Mononuclear cell (primary cell): ENCODE data around the gene UBASH3A. TPM values are rescaled to one million over a fixed set of nuclear protein-coding genes. Genes with fewer than 3 reads are reported as not detected.

ENCODE experiments used
- H3K27me3 ChIP-seq: 2 replicates; pipeline ENCODE4 v1.6.0; 2011; ENCODE audit warnings: low read length, control low read depth; ENCODE audit not compliant: insufficient read depth
- H3K4me1 ChIP-seq: 2 replicates; pipeline ENCODE4 v1.5.1; 2011; ENCODE audit warnings: mild to moderate bottlenecking, low read length, control low read depth; ENCODE audit not compliant: insufficient read depth
- H3K4me3 ChIP-seq: 2 replicates; pipeline ENCODE4 v1.5.1; 2011; ENCODE audit warnings: mild to moderate bottlenecking, low read length, moderate library complexity
- H3K9me3 ChIP-seq: 2 replicates; pipeline ENCODE4 v1.5.1; 2011; ENCODE audit warnings: low read depth, mild to moderate bottlenecking, control low read depth, low read length
- total RNA-seq: library from RNA; depleted of rRNA; stranded (reverse); fragments of >200 nt; gene quantifications from one replicate; pipeline ENCODE4 v1.2.3, GENCODE V29; 2012

Gene UBASH3A
- total RNA-seq, 1 donor, result 18.5 TPM

DNA sequence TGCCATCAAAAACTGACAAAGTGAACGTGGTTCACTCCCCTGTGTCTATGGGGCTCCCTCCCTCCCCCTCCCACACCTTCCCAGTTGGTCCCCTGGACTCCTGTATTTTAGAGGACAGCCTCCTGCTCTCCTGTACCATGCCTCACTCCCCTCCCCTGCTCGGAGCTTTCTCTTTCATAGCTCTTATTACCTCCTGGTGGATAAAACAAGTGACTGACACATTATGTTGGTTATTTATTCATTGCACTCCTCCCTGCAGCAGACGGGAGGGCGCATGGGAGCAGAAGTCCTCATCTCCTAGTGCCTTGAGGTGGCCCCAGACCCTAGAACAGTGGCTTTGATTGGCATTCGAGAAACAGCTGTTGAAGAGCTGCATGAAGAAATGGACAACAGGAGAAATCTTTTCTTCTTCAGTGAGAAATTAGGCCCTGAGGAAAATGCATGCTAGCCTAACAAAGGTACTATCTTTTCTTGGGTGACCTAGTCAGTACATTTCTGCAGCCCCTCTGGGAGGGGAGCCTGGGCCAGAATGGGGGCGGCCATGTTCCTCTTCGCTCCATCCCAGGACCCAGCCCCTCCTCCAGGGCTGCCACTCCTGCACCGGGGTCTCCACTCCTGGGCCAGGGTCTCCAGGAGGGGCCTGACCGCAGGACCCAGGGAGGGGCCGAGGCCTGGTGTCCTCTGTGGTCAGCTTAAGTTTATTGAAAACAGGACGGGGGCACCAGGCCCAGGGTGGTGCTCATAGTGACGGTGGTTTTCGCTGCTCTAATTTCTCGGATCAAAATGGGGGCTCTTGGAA lies 36.1 kb upstream of the UBASH3A start:
- Histone ChIP-seq H3K27me3 (no peaks in the 10 kb centered on the region), H3K4me1 (peaks cover 4% of the 10 kb centered on the region), H3K4me3 (no peak overlapping the region), H3K9me3 (no peaks in the 10 kb centered on the region)

DNA sequence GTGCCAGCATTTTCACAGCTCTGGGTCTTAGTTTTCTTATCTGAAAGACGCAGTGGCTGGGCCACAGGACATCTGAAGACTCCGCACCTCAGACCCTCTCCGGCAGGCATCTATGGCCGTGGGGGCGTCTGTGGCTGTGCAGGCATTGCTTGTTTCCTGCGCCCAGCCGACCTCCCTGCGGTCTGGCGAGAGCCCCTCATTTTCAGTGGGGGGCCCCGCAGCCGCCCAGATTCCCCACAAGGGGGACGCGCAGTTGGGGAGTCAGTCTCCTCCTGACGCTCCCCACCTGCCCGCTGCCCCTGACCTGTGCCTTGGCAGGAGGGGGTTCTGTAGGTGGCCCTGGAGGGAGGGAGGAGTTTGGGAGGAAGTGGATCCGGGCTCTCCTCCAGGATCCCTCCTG lies 33.9 kb upstream of the UBASH3A start:
- no peak overlapping the region for H3K4me3 ChIP-seq
- no peaks in the 10 kb centered on the region for H3K9me3 ChIP-seq
- no peaks in the 10 kb centered on the region for H3K4me1 ChIP-seq
- no peaks in the 10 kb centered on the region for H3K27me3 ChIP-seq

DNA sequence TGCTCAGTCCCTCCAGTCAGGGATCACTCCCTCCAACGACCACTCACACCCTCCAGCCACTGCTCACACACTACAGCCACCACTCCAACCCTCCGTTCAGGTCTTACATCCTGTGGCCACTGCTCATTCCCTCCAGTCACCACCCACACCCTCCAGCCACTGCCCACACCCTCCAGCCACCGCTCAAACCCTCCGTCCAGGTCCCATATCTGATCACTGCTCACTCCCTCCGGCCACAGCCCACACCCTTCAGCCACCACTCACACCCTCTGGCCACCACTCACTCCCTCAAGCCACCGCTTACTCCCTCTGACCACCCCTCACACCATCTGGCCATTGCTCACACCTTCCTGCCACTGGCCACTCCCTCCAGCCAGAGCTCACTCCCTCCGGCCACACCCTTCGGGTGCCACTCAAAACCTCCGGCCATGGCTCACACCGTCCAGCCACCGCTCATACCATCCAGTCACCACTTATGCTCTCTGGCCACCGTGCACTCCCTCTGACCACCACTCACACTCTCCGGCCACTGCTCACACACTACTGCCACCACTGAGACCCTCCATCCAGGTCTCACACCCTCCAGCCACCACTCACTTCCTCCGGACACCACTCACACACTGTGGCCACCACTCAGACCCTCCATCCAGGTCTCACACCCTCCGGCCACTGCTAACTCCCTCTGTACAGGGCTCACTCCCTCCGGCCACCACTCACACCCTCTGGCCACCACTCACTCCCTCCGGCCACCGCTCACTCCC lies 32.6 kb upstream of the UBASH3A start:
- no peak overlapping the region for H3K4me3 ChIP-seq
- H3K27me3 ChIP-seq, result no peaks in the 10 kb centered on the region
- no peaks in the 10 kb centered on the region for H3K9me3 ChIP-seq
- no peaks in the 10 kb centered on the region for H3K4me1 ChIP-seq

DNA sequence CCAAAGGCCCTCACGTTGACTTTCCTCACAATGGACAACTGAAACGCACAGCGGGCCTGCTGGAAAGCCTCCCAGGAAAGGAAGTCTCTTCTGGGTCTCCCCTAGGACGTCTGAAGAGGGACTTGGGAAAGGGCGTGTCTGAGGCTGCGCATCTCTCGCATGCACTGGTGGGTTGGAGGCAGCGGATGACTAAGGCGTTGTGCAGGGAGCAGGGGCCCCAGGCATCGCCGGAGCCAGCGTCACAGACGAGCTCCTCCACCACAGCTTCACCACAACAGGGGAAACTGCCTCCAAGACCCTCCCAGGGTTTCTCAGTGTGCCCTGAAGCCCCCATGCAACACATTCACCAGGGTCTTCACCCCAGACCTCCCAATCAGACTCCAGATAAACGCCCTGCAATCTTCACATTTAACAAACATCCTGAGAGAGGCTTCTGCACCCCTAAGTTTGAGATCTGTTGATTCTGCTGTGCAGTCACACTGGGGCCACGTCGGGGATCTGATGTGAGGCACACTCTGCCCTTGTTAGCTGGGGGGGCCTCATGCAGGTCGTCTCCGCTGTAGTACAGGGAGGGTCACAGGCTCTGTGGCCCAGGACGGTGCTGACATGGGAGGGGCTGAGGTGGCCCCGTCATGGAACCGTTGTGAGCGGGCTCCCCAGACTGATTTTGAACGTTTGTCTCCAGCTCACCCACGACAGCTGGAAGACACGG lies 30.4 kb upstream of the UBASH3A start:
- H3K4me3 ChIP-seq, result no peak overlapping the region
- H3K4me1 ChIP-seq, result no peaks in the 10 kb centered on the region
- H3K27me3 ChIP-seq, result no peaks in the 10 kb centered on the region
- H3K9me3 ChIP-seq, result no peaks in the 10 kb centered on the region

DNA sequence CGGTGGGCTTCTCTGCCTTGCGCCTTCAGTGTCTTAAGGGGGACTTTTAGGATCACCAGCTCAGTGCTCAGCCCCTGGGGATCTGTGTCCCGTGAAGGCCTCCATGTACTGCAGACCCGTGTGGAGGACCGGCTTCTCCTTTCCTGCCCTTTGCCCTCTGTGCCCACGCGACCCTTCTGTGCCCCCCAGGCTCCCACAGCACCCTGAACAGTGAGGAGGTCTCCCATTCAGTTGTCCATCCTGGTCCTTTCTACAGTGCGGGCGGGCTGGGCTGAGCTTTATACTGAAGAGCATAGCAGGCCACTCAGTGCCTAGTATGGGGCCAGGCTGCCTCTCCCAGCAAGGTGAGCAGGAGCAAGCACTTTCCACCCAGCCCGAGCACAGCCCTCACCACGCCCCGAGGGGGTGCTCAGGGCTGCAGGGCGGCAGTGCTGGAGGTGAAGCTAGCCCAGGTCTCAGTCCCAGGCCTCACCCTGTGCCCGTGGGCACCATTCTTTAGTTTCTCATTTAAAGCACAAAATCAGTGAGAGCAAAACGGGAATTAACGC lies 29.7 kb upstream of the UBASH3A start:
- H3K4me3 ChIP-seq, result no peak overlapping the region
- no peaks in the 10 kb centered on the region for H3K4me1 ChIP-seq
- H3K27me3 ChIP-seq, result no peaks in the 10 kb centered on the region
- H3K9me3 ChIP-seq, result no peaks in the 10 kb centered on the region

DNA sequence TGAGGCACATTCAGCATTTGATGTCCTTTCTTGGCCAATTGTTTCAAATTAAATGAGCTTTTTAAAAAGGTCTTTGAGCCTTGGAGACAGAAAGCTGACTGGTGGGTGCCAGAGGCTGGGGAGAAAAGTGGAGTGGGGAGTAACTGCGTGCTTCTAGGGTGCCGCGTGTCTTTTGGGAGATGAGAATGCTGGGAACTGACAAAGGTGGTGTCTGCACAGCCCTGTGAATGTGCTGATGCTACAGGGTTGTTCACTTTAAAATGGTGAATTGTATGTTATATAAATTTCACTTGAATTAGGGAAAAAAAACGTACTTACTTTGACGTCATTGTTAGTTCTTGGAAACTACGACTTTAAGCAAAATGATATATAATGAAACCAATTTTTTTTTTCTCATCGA lies 29.2 kb upstream of the UBASH3A start:
- H3K9me3 ChIP-seq, result no peaks in the 10 kb centered on the region
- H3K4me3 ChIP-seq, result no peak overlapping the region
- no peaks in the 10 kb centered on the region for H3K27me3 ChIP-seq
- H3K4me1 ChIP-seq, result no peaks in the 10 kb centered on the region

DNA sequence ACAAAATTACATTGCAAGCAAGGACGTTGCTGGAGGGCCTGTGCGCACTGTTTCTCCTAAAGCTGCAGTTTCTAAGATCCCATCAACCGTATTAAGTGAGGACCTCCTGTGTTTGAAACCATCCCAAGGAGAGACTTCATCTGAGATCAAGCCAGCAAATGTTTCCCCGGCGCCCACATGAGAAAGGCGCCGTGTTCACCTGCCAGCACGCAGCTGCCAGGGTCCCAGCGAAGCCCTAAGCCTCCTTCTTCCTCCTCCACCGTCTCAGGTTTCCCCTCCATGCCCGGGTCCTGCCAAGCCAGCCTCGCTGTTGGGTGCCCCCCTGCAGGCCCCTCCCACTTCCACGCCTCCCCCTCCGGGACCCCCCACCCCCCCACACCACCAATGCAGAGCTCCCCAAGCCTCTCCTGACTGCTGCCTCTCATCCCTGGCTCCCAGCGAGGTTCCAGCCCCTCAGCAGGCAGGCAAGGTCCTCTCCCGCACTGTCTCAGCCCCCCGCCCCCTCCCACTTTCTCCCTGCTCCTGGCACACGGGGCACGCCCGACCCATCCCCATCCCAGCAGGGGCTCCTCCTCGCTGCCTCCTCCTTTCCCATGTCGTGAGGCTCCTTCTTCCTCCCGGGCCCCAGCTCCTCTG lies 28.7 kb upstream of the UBASH3A start:
- Histone ChIP-seq H3K27me3 (no peaks in the 10 kb centered on the region), H3K4me1 (no peaks in the 10 kb centered on the region), H3K4me3 (no peak overlapping the region), H3K9me3 (no peaks in the 10 kb centered on the region)

DNA sequence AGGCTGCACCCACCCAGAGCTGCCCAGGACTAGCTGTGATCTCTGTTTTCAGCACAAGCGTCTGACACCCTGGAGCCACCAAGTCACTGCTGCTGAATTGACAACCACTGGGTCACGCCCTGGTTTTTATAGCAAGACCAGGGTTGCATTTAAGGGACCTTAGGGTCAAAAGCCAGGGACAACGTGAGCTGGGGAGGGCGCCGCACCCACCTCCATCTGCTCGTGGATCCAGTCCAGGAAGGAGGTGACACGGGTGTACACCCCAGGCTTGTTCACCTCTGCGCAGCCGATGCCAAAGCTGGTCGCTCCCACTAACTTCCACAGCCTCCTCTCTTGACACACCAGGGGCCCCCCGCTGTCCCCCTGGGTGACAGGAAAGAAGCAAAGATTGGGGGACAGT lies 28.2 kb upstream of the UBASH3A start:
- H3K4me3 ChIP-seq, result no peak overlapping the region

DNA sequence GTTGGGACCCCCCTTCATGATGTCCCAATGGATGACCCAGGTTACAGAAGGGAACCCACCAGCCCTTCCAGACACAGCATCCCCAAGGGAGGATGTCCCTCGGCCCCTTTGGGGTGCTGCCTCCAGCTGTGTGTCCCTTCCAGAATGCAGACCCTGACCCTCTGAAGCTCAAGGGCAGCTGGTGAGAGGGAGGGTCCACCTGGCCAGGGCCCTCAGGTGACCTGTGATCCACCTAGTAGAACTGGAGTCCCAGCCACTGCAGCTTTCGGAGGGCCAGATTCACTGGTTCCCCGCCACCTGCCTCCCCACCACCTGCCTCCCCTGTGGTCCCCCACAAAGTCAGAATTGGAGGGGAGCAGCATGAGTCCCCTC lies 27.8 kb upstream of the UBASH3A start:
- Histone ChIP-seq H3K4me3 (no peak overlapping the region), H3K9me3 (no peaks in the 10 kb centered on the region), H3K4me1 (no peaks in the 10 kb centered on the region), H3K27me3 (no peaks in the 10 kb centered on the region)

More for the DNA sequence above, 28.2 kb upstream of the UBASH3A start:
- no peaks in the 10 kb centered on the region for H3K4me1 ChIP-seq
- no peaks in the 10 kb centered on the region for H3K27me3 ChIP-seq
- H3K9me3 ChIP-seq, result no peaks in the 10 kb centered on the region

DNA sequence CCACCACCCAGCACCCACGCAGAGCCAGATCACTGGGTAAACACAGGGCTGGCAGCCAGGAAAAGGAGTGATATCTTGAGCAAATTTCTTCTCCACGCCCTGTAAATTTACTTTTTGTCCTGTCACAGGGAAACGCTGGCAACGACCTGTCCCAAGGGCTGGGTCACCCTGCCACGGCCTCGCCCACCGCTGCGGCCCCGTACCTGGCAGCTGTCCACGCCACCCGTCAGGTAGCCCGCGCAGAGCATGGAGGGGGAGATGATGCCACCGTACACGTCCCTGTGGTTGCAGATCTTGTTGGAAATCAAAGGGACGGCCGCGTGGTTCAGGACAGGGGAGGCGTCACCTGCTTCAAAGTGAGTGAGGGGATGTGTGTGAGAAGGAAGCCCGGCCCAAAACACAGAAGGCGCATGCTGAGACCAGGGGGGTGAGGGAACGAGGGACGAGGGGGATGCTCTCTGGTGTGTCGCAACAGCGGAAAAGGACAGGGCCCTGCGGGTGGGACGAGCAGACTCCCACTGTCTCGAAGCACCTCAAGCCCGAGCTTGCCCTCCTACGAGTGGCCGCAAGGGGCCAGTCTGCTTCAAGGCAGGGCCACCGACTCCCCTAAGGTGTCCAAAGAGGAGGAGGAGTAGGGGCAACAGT lies 27.2 kb upstream of the UBASH3A start:
- H3K4me3 ChIP-seq, result no peak overlapping the region
- no peaks in the 10 kb centered on the region for H3K9me3 ChIP-seq
- no peaks in the 10 kb centered on the region for H3K4me1 ChIP-seq
- no peaks in the 10 kb centered on the region for H3K27me3 ChIP-seq

DNA sequence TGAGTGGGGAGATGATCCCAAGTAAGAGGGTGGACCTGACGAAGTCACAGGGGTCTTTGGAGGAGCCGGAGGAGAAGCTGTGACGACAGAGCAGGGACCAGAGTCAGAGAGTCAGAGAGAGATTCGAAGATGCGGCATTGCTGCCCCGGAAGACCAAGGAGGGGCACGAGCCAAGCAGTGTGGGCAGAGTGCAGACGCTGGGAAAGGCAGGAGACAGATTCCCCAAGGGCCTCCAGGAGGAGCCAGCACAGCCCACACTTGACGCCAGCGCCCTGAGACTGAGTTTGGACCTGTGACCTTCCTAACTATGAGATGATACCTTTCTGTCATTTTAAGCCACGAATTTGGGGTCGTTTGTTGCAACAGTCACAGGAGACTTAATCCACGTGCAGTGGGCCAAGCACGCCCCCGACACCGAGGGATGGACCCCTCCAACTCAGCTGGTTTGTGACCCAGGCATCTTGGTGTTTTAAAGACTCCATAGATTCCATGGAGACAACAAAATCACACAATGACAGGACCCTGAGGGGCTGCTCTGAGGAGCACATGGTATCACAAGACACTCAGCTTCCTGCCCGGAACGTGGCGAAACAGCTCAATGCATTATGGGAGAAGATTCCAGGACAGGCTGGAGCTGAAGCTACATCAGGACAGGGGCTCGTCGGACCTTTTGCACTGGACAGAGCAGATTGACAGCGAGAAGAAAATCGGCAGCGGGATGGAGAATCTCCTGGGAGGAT lies 26.3 kb upstream of the UBASH3A start:
- Histone ChIP-seq H3K4me1 (no peaks in the 10 kb centered on the region), H3K9me3 (no peaks in the 10 kb centered on the region), H3K4me3 (no peak overlapping the region), H3K27me3 (no peaks in the 10 kb centered on the region)

DNA sequence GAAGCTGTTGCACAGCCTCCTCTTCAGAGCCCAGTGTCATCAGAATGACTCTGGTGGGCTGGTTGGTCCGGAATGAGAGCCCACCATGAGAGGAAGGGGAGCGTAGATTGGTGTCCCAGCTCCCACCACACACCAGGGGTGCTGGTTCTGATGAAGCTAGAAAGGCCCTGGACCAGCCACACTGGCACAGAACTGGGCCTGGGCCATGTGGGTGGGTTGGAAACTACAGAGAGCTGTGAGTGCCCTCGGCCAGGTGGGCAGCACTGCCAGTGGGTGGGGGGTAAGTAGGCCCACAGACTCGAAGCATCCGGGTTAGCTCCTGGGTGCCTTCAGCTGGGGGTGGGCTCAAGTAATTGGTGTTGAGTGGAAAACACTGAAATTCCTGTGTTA lies 25.8 kb upstream of the UBASH3A start:
- Histone ChIP-seq H3K27me3 (no peaks in the 10 kb centered on the region), H3K9me3 (no peaks in the 10 kb centered on the region), H3K4me1 (no peaks in the 10 kb centered on the region), H3K4me3 (no peak overlapping the region)

DNA sequence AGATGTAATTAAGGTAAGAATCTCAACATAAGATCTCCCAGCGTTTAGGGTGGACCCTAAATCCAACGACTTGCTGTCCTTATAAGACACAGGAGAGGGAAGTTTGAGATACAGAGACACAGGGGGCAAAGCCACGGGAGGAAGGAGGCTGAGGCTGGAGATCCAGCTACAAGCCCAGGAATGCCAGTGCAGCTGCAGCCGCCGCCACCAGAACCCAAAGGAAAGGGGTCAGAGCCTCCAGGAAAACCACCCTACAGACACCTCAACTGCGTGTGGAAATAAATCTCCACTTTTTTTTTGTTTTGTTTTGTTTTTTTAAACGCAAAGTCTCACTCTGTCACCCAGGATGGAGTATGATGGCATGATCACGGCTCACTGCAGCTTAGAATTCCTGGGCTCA lies 25.3 kb upstream of the UBASH3A start:
- Histone ChIP-seq H3K27me3 (no peaks in the 10 kb centered on the region), H3K4me1 (no peaks in the 10 kb centered on the region), H3K4me3 (no peak overlapping the region), H3K9me3 (no peaks in the 10 kb centered on the region)
